Immature natural killer cell (primary cell): ENCODE results near the gene IL23A. TPM values are rescaled to one million over a fixed set of nuclear protein-coding genes. Genes with fewer than 3 reads are reported as not detected.

ENCODE experiments used
- DNase-seq, 3 donors: peaks; one replicate each; pipeline ENCODE4 v3.0.0; 2022; ENCODE audit warnings: mixed read lengths in 1 of 3
- H3K27ac Mint-ChIP-seq, 6 donors: one replicate each; pipeline ENCODE4 v1.8.0; 2020; ENCODE audit warnings: mixed read lengths in 6 of 6, mild to moderate bottlenecking in 5 of 6, inconsistent platforms in 4 of 6, moderate library complexity in 3 of 6
- H3K27me3 Mint-ChIP-seq, 3 donors: one replicate each; pipeline ENCODE4 v1.8.0; 2020 to 2021; ENCODE audit warnings: low read depth in 3 of 3, mild to moderate bottlenecking in 3 of 3, mixed read lengths in 3 of 3, moderate library complexity in 3 of 3, inconsistent platforms in 1 of 3
- H3K36me3 Mint-ChIP-seq, 3 donors: one replicate each; pipeline ENCODE4 v1.8.0; 2020; ENCODE audit warnings: mixed read lengths in 3 of 3, inconsistent platforms in 2 of 3, mild to moderate bottlenecking in 2 of 3
- H3K4me1 Mint-ChIP-seq, 2 donors: one replicate each; pipeline ENCODE4 v1.8.0; 2020; ENCODE audit warnings: inconsistent platforms in 2 of 2, mild to moderate bottlenecking in 2 of 2, mixed read lengths in 2 of 2, moderate library complexity in 1 of 2
- H3K4me3 Mint-ChIP-seq, 5 donors: one replicate each; pipeline ENCODE4 v1.8.0; 2020; ENCODE audit warnings: mild to moderate bottlenecking in 5 of 5, mixed read lengths in 5 of 5, inconsistent platforms in 3 of 5, moderate library complexity in 3 of 5
- H3K9me3 Mint-ChIP-seq, 6 donors: one replicate each; pipeline ENCODE4 v1.8.0; 2020; ENCODE audit warnings: mild to moderate bottlenecking in 6 of 6, mixed read lengths in 6 of 6, inconsistent platforms in 4 of 6, moderate library complexity in 3 of 6
- polyA plus RNA-seq, 3 donors: library from polyadenylated mRNA; unstranded; fragments of 300-500 nt; fragmentation: Illumina TruSeq; gene quantifications; one replicate each; pipeline ENCODE4 v1.2.3, GENCODE V29; 2021

Gene IL23A
- polyA plus RNA-seq, 3 donors from 2014 or later: 0.21 to 1.5 (median 0.40) TPM

- no peaks in the 10 kb centered on the region for H3K9me3 Mint-ChIP-seq
- peaks cover 25 to 42% of the 10 kb centered on the region in 2 donors for H3K4me1 Mint-ChIP-seq
- peaks cover 4 to 18% (median 10%) of the 10 kb centered on the region in 3 donors for H3K36me3 Mint-ChIP-seq
- DNase-seq: no peak
- peak overlapping the region; percentile 90 to 98 (median 94) for H3K27ac Mint-ChIP-seq
- H3K4me3 Mint-ChIP-seq: peak overlapping the region; percentile 94 to 99 (median 97)
- peaks cover 0 to 4% (median 4%) of the 10 kb centered on the region in 3 donors for H3K27me3 Mint-ChIP-seq
These were observed 20.3 kb downstream of the IL23A start for GRCh38 chr12:56358836-56359532.

GRCh38 chr12:56359851-56360767 is 21.4 kb downstream of the IL23A start, which contains the start of gene STAT2:
Gene STAT2 (minus strand): TSS chr12:56360107. CDS start chr12:56356571, 3,536 bp downstream.
- peak; percentile 100 for DNase-seq
- Mint-ChIP-seq H3K36me3 (peaks cover 4 to 7% (median 6%) of the 10 kb centered on the region in 3 donors), H3K27me3 (peaks cover 0 to 4% (median 4%) of the 10 kb centered on the region in 3 donors), H3K9me3 (no peaks in the 10 kb centered on the region), H3K4me1 (peaks cover 25 to 42% of the 10 kb centered on the region in 2 donors), H3K4me3 (peak within 1 kb of the TSS; percentile 94 to 99 (median 97)), H3K27ac (peak within 1 kb of the TSS; percentile 90 to 98 (median 94))

DNA sequence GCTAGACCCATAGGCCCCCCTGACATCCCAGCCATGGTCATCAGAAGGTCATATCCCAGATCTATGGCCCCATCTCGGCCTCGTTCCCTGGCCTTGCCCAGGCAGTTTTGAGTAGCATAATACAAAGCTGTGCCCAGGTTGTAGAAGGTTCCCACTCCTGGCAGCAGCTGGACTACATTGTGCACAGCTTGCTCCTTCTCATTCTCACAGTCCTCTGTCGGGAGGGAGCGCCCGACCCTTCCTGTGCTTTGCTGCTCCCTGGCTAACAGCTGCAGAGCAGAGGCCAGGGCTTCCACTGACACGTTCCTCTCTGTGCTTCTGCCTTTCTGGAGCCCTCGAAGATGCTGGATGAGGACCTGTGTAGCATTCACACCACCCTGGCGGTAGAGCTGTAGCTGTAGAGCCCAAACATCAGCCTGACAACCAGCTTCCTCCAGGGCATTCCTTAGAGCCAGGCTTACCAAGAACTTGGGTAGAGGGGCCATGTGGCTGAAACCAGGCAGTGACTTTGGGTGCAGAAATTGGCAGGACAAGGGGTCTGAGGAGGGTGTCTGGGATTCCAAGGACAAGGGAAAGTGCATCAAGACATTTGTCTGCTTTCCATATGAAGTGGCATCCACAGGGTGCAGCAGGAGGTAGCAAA is 22.9 kb downstream of the IL23A start:
- H3K9me3 Mint-ChIP-seq: no peaks in the 10 kb centered on the region
- DNase-seq: no peak
- peak overlapping the region; percentile 75 to 98 (median 91) for H3K27ac Mint-ChIP-seq
- peaks cover 0 to 4% (median 4%) of the 10 kb centered on the region in 3 donors for H3K27me3 Mint-ChIP-seq
- H3K4me1 Mint-ChIP-seq: peaks cover 25 to 42% of the 10 kb centered on the region in 2 donors
- H3K36me3 Mint-ChIP-seq: no peaks in the 10 kb centered on the region
- peak overlapping the region; percentile 94 to 99 (median 97) for H3K4me3 Mint-ChIP-seq

GRCh38 chr12:56362130-56363059 is 23.7 kb downstream of the IL23A start, which contains the start of gene APOF:
Gene APOF (minus strand): TSS chr12:56362857. CDS start chr12:56362745, 112 bp downstream.
- Mint-ChIP-seq H3K27me3 (peaks cover 0 to 4% (median 4%) of the 10 kb centered on the region in 3 donors), H3K4me1 (peaks cover 25 to 42% of the 10 kb centered on the region in 2 donors), H3K36me3 (no peaks in the 10 kb centered on the region), H3K27ac (peak within 1 kb of the TSS; percentile 67 to 97 (median 90)), H3K4me3 (peak within 1 kb of the TSS; percentile 38 to 99 (median 97)), H3K9me3 (no peaks in the 10 kb centered on the region)
- no peak for DNase-seq

DNA sequence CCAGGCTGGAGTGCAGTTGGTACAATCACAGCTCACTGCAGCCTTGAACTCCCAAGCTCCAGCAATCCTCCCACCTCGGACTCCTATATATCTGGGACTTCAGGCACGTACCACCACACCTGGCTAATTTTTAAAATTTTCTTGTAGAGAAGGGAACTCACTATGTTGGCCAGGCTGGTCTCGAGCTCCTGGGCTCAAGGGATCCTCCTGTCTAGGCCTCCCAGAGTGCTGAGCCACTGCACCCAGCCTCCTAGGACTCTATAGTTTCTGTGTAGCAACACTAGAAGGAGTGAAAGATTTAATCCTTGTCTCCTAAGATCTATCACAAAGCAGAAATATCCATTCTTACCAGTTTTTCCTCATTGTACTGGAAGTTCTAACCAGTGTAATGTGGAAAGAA is 28.3 kb downstream of the IL23A start:
- no peak for DNase-seq
- Mint-ChIP-seq H3K27ac (peak overlapping the region in 1 of 6 donors; percentile 53), H3K27me3 (no peaks in the 10 kb centered on the region), H3K9me3 (no peaks in the 10 kb centered on the region), H3K4me1 (no peaks in the 10 kb centered on the region), H3K36me3 (no peaks in the 10 kb centered on the region), H3K4me3 (no peak overlapping the region)

DNA sequence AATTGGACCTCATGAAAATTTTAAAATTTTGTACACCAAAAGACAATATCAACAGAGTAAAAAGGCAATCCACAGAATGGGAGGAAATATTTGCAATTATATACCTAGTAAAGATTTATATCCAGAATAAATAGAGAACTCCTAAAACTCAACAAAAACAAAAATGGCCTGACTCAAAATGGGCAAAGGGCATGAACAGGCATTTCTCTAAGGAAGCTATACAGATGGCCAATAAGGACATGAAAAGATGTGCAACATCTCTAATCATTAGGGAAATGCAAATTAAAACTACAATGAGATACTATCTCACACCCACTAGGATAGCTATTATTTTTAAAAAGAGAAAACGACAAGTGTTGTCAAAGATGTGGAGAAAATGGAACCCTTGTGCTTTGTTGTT is 34.8 kb downstream of the IL23A start:
- Mint-ChIP-seq H3K27me3 (peaks cover 0 to 6% (median 5%) of the 10 kb centered on the region in 3 donors), H3K27ac (no peak overlapping the region), H3K36me3 (no peaks in the 10 kb centered on the region), H3K9me3 (no peaks in the 10 kb centered on the region), H3K4me3 (no peak overlapping the region), H3K4me1 (no peaks in the 10 kb centered on the region)
- no peak for DNase-seq

- H3K9me3 Mint-ChIP-seq: no peaks in the 10 kb centered on the region
- H3K4me3 Mint-ChIP-seq: no peak overlapping the region
These were observed 36.3 kb downstream of the IL23A start for GRCh38 chr12:56374726-56375597.

GRCh38 chr12:56375598-56376434 is 37.1 kb downstream of the IL23A start:
- DNase-seq: no peak
- Mint-ChIP-seq H3K4me3 (no peak overlapping the region), H3K27me3 (peaks cover 0 to 8% (median 5%) of the 10 kb centered on the region in 3 donors), H3K4me1 (no peaks in the 10 kb centered on the region), H3K27ac (no peak overlapping the region), H3K36me3 (no peaks in the 10 kb centered on the region), H3K9me3 (no peaks in the 10 kb centered on the region)

More at GRCh38 chr12:56374726-56375597, 36.3 kb downstream of the IL23A start:
- H3K36me3 Mint-ChIP-seq: no peaks in the 10 kb centered on the region
- no peaks in the 10 kb centered on the region for H3K4me1 Mint-ChIP-seq
- H3K27ac Mint-ChIP-seq: no peak overlapping the region
- H3K27me3 Mint-ChIP-seq: peaks cover 0 to 6% (median 5%) of the 10 kb centered on the region in 3 donors
- DNase-seq: no peak

DNA sequence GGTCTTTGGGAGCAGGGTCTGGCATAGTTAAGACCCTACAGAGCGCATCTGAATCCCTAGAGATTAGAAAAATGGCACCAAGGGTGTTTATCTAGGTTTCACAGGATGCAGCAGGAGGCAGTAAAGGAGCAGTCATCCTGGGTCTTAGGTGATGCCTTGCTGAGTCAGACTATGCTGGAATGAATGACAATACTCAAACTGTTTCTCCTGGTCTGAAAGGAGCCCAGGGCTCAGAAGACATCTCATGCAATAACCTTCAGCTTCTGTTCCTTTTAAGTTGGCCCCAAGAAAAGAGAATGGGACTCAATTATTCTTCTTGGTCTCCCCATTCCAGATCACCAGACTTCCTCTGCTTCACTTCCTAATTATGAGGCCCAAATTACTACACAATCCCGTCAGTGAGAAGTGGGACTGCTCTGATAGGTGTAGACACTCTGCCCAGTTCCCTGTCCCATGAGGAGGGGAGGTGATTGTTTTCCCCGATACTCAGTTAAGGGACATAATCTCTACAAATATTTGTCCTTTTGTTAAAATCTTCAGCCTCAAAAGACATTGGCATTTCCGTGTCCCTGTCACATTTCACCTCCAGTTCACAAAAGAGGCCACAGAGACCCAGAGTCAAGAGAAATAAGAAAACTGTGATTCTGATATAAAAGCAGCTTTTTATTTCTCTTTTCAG is 38.8 kb downstream of the IL23A start:
- no peaks in the 10 kb centered on the region for H3K4me1 Mint-ChIP-seq
- H3K27me3 Mint-ChIP-seq: peaks cover 0 to 11% (median 5%) of the 10 kb centered on the region in 3 donors
- no peaks in the 10 kb centered on the region for H3K9me3 Mint-ChIP-seq
- H3K4me3 Mint-ChIP-seq: no peak overlapping the region
- no peaks in the 10 kb centered on the region for H3K36me3 Mint-ChIP-seq
- H3K27ac Mint-ChIP-seq: no peak overlapping the region
- DNase-seq: no peak

- Mint-ChIP-seq H3K27me3 (peaks cover 0 to 11% (median 5%) of the 10 kb centered on the region in 3 donors), H3K9me3 (no peaks in the 10 kb centered on the region), H3K36me3 (no peaks in the 10 kb centered on the region), H3K27ac (no peak overlapping the region), H3K4me1 (no peaks in the 10 kb centered on the region), H3K4me3 (no peak overlapping the region)
- DNase-seq: no peak
These were observed 39.3 kb downstream of the IL23A start for GRCh38 chr12:56377989-56378316.

- Mint-ChIP-seq H3K36me3 (no peaks in the 10 kb centered on the region), H3K4me3 (no peak overlapping the region), H3K9me3 (no peaks in the 10 kb centered on the region), H3K27ac (no peak overlapping the region), H3K4me1 (no peaks in the 10 kb centered on the region), H3K27me3 (peaks cover 0 to 6% (median 2%) of the 10 kb centered on the region in 3 donors)
- DNase-seq: no peak
These were observed 43.9 kb downstream of the IL23A start for GRCh38 chr12:56382611-56383010.
